GM12873 (cell line): ENCODE measurements around the gene LRP5.

Experiments used
- CTCF ChIP-seq: IDR thresholded peaks from 2 replicates; pipeline ENCODE4 v1.5.1; 2012; ENCODE audit warnings: low read depth, mild to moderate bottlenecking, moderate library complexity, low read length, control low read depth; ENCODE audit not compliant: insufficient read depth; ENCODE audit errors: missing control alignments

Gene LRP5

GRCh38 chr11:68461575-68461917 lies 149.2 kb downstream of the LRP5 start:
- TF ChIP-seq CTCF, result no peak

- no peak for TF ChIP-seq CTCF
Measured at GRCh38 chr11:68463714-68464113, 151.3 kb downstream of the LRP5 start.

GRCh38 chr11:68467201-68467834 lies 154.9 kb downstream of the LRP5 start:
- no peak for TF ChIP-seq CTCF

GRCh38 chr11:68468217-68468828 lies 155.9 kb downstream of the LRP5 start:
- TF ChIP-seq CTCF, result no peak

GRCh38 chr11:68469122-68469521 lies 156.7 kb downstream of the LRP5 start:
- TF ChIP-seq CTCF, result no peak

- TF ChIP-seq CTCF, result no peak
Measured at GRCh38 chr11:68469642-68470041, 157.3 kb downstream of the LRP5 start.

- no peak for TF ChIP-seq CTCF
Measured at GRCh38 chr11:68470304-68470811, 158.0 kb downstream of the LRP5 start.
